PC-3 (cell line): ENCODE results near the gene LDLRAP1.

Experiments used
- EZH2 ChIP-seq: fragments of 300-600 bp; sonication (generic); IDR thresholded peaks from one replicate; pipeline ENCODE4 v1.6.1; 2017; ENCODE audit warnings: antibody characterized with exemption, mild to moderate bottlenecking, low read length; ENCODE audit not compliant: unreplicated experiment
- TF ChIP-seq, protein P1 (sequence below): fragments of 300-600 bp; sonication (generic); conservative IDR thresholded peaks from 2 replicates; pipeline ENCODE4 v1.5.1; 2017; ENCODE audit warnings: antibody characterized with exemption, low read depth, mild to moderate bottlenecking, low read length

DNA sequence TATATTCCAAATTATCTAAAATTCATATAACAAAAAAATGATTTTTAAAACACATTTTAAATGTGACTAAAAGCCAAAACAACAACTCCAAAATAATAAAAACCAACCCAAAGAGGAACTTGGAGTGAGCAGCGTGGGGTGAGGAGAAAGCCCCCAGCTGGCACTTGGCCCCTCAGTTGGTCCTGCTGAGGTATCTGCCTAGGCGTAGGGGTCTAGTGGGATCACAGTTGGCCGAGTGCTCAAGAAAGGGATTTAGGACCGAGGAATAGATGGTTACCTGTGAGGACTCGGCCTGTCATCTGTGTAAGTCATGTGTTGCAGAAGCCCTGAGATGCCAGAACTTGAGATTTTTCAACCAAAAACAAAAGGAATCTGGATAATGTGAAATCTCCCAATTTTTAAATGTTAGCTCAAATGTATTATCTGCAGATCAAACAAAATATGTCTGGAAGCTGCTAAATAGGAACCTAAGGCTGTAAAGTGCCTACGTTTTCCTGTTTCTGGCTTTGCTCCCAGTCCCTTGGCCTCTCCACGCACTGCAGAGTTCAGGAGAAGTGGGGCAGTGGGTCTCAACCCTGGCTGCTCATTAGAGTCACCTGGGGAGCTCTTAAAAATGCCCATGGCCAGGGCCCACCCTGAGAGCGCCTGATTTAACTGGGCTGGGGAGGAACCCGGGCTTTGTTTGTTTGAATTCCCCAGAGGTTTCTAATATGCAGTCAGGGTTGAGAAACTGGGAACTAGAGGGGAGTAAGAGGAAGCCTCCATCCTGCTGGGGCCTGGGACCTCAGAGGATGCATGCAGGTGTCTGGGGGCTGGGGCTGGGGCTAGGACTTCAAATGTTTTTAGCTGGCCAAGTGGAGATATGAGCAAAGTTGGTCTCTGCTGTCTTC is 38.5 kb upstream of the LDLRAP1 start:
- TF ChIP-seq, protein P1, sequence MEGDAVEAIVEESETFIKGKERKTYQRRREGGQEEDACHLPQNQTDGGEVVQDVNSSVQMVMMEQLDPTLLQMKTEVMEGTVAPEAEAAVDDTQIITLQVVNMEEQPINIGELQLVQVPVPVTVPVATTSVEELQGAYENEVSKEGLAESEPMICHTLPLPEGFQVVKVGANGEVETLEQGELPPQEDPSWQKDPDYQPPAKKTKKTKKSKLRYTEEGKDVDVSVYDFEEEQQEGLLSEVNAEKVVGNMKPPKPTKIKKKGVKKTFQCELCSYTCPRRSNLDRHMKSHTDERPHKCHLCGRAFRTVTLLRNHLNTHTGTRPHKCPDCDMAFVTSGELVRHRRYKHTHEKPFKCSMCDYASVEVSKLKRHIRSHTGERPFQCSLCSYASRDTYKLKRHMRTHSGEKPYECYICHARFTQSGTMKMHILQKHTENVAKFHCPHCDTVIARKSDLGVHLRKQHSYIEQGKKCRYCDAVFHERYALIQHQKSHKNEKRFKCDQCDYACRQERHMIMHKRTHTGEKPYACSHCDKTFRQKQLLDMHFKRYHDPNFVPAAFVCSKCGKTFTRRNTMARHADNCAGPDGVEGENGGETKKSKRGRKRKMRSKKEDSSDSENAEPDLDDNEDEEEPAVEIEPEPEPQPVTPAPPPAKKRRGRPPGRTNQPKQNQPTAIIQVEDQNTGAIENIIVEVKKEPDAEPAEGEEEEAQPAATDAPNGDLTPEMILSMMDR: no peak
- no peak for TF ChIP-seq EZH2
